LNCaP clone FGC (cell line): ENCODE data around the gene IQCE.

Source experiments
- DNase-seq: peaks from one replicate; pipeline ENCODE4 v3.0.0-alpha.2; 2011; ENCODE audit warnings: low read depth
- H3K4me3 ChIP-seq: 2 replicates; pipeline ENCODE4 v1.5.1; 2011; ENCODE audit warnings: mild to moderate bottlenecking, low read depth, low read length, control low read depth
- CTCF ChIP-seq: IDR thresholded peaks from 2 replicates; pipeline ENCODE4 v1.5.1; 2012; ENCODE audit warnings: mild to moderate bottlenecking; ENCODE audit not compliant: control insufficient read depth, insufficient read depth; ENCODE audit errors: extremely low read depth

The IQCE gene

GRCh38 chr7:2539031-2539911 is 19.5 kb upstream of the IQCE start:
- no peak for TF ChIP-seq CTCF
- no peak overlapping the region for H3K4me3 ChIP-seq
- DNase-seq: no peak

DNA sequence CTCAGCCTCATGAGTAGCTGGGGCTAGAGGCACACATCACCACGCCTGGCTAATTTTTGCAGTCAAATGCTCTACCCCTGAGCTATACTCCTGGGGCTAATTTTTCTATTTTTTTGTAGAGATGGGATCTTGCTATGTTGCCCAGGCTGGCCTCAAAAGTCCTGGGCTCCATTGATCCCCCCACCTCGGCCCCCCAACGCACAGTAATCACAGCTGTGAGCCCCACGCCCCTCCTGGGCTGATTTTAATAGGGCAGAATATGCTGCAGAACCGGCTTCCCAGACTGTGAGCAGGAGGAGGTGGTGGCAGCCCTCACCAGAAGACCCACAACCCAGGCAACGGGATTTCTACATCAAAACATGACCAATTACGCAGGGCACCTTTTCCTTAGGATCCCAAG is 18.6 kb upstream of the IQCE start:
- no peak for TF ChIP-seq CTCF
- no peak overlapping the region for H3K4me3 ChIP-seq

GRCh38 chr7:2540641-2541051 is 18.1 kb upstream of the IQCE start:
- H3K4me3 ChIP-seq: no peak overlapping the region
- no peak for DNase-seq
- TF ChIP-seq CTCF: no peak

More for the DNA sequence above, 18.6 kb upstream of the IQCE start:
- no peak for DNase-seq

- H3K4me3 ChIP-seq: no peak overlapping the region
- no peak for TF ChIP-seq CTCF
- DNase-seq: no peak
Observed at GRCh38 chr7:2541291-2542010, 17.3 kb upstream of the IQCE start.

- DNase-seq: no peak
- H3K4me3 ChIP-seq: no peak overlapping the region
- TF ChIP-seq CTCF: no peak
Observed at GRCh38 chr7:2542011-2542915, 16.5 kb upstream of the IQCE start.
